Measurements from ENCODE around the gene CIB4. TPM values are rescaled to one million over a fixed set of nuclear protein-coding genes. Genes with fewer than 3 reads are reported as not detected.

Gene CIB4
- total and polyA plus RNA-seq, 9 of the 15 experiments (the other 6 are each of a cell fraction or from before 2014, with no cell fraction given): not detected

DNA sequence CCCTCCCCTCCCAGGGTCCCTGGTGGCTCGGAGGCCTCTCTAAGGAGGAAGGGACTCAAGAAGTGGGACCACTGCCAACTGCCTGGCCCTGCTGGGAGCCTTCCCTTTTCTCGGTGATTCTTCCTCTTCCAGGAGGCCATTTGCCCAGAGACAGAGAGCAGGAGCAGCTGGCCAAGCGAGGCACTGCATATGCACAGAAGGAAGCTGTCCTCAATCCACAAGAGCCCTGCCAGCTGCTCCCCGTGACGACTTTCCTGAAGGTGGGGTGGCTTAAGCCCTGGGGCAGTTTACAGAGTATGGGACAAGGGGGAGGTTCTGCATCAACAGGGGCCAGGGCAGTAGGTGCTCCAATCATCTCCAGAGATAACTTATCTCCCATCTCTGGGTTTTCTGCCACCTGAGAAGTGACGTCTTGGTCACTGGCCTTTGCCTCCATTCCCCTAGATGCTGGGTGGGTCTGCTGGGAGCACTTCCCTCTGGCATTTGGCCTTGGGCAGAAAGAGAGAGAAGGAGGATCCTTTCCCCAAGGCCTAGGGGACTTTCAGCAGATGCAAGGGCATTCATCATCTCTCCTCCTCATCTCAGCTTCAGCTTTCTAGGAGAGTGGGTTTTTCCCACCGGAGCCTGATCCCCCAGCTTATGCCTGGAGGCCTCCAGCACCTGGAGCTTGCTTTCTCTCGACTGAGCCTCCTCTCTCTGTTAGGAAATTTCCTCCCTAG lies 28.5 kb downstream of the CIB4 start:
- intact Hi-C loops (cut with micrococcal nuclease): no loop called here

More for the DNA sequence above, 28.5 kb downstream of the CIB4 start:
- H3K4me2 ChIP-seq (ENCODE audit: insufficient read depth, low read length): no peak overlapping the region
- H3K9ac ChIP-seq (ENCODE audit: insufficient read depth in 1 of 2, low read depth in 2 of 2, low read length in 2 of 2): no peak overlapping the region
- ChIA-PET POLR2A (interaction anchor here (0.6 kb wide), 1 partner anchor 131 kb away, joined by 4 read pairs; no protein-coding TSS in a partner anchor), CTCF (ENCODE audit: low intra/inter-chr PET ratio) (no interaction called here)
- H3K27ac ChIP-seq (ENCODE audit: extremely low read depth, low read depth, low read length): no peak overlapping the region
- in situ Hi-C loops (cut with MboI): no loop called here
- H4K20me1 ChIP-seq (replicated peaks; ENCODE audit: control insufficient read depth, insufficient read depth, low read length): peaks cover 4% of the 10 kb centered on the region; the same call in 1 of the 2 replicates
- no peaks in the 10 kb centered on the region for H3K36me3 ChIP-seq (ENCODE audit: control insufficient read depth, insufficient read depth, low read length)
- H3K9me3 ChIP-seq (replicated peaks; ENCODE audit: control insufficient read depth, insufficient read depth, low read depth, low read length): no peaks in the 10 kb centered on the region
- FAIRE-seq: no peak
- no peaks in the 10 kb centered on the region for H3K79me2 ChIP-seq (ENCODE audit: control insufficient read depth, insufficient read depth, low read length)
- H3K4me3 ChIP-seq: no peak overlapping the region
- TF ChIP-seq FOXA3 (CRISPR knock-in tag; conservative IDR thresholded peaks at IDR 0.05 in 1 of 2, IDR thresholded peaks at IDR 0.05 in 1 of 2): no peak
- TF ChIP-seq RHOXF2B (CRISPR knock-in tag; conservative IDR thresholded peaks at IDR 0.05): no peak
- TF ChIP-seq ZNF75A (CRISPR knock-in tag; IDR thresholded peaks at IDR 0.05): no peak
- TF ChIP-seq ATF3 (IDR thresholded peaks at IDR 0.05): no peak
- no peak for TF ChIP-seq ATF3 (CRISPR knock-in tag; conservative IDR thresholded peaks at IDR 0.05)
- TF ChIP-seq MLLT1 (IDR thresholded peaks at IDR 0.05): no peak
- no peak for TF ChIP-seq MYBL2 (IDR thresholded peaks at IDR 0.05; ENCODE audit: low read depth)
- no peak for TF ChIP-seq MYBL2 (CRISPR knock-in tag; IDR thresholded peaks at IDR 0.05; ENCODE audit: borderline replicate concordance)
- no peak for TF ChIP-seq TAL1 (IDR thresholded peaks at IDR 0.05)
- TF ChIP-seq SAP30 (IDR thresholded peaks at IDR 0.05; ENCODE audit: borderline replicate concordance, insufficient read depth, low read depth, low read length, poor library complexity, severe bottlenecking): no peak
- no peak for TF ChIP-seq ZNF23 (CRISPR knock-in tag; IDR thresholded peaks at IDR 0.05)
- TF ChIP-seq SIX5 (IDR thresholded peaks at IDR 0.05; ENCODE audit: borderline replicate concordance in 1 of 2, insufficient read depth in 1 of 2, low read depth in 1 of 2, low read length in 2 of 2): no peak
- no peaks in the 10 kb centered on the region for H3K9me1 ChIP-seq (ENCODE audit: control insufficient read depth, insufficient read depth, low read length)
- DNase-seq (ENCODE audit: extremely low read depth in 1 of 4, low spot score in 3 of 4): no peak
- H3K4me1 ChIP-seq (replicated peaks in 1 of 2; ENCODE audit: control insufficient read depth in 2 of 2, insufficient read depth in 2 of 2, low read length in 2 of 2): peaks cover 0 to 6% of the 10 kb centered on the region in 2 experiments; a peak in 1 of 5 replicates
- ATAC-seq: no peak
- H2AFZ ChIP-seq (ENCODE audit: low read depth, low read length): no peak overlapping the region
- no TSS peak for BruUV-seq (replicated peaks)
- peaks cover 25 to 86% of the 10 kb centered on the region in 2 experiments; a peak in 4 of 5 replicates for H3K27me3 ChIP-seq (ENCODE audit: control insufficient read depth in 2 of 2, insufficient read depth in 2 of 2, low read length in 2 of 2)
- 0% methylated on average over 8 of the region's 8 CpGs for WGBS (ENCODE audit: insufficient coverage, low coverage, missing lambda C conversion rate)
